ENCODE results near the gene RHBDD1.

DNA sequence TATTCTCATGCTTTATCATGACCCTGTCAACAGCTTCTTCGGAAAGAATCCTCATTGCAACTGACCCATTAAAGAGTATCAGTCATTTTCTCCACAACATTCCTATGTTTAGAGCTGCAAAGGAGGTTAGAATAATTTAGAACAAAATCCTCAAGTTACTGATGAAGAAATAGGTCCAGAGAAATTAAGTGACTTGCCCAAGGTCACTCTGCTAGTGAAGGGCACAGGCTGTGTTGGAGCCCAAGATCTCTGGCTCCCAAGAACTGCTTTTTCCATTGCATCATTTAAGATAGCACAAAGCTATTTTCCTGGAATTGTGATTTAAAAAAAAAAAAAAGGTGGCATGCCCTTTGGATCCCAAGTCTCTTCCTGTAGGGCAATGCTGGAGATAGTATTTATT is 45.8 kb upstream of the RHBDD1 start:
- TF ChIP-seq, protein P1, sequence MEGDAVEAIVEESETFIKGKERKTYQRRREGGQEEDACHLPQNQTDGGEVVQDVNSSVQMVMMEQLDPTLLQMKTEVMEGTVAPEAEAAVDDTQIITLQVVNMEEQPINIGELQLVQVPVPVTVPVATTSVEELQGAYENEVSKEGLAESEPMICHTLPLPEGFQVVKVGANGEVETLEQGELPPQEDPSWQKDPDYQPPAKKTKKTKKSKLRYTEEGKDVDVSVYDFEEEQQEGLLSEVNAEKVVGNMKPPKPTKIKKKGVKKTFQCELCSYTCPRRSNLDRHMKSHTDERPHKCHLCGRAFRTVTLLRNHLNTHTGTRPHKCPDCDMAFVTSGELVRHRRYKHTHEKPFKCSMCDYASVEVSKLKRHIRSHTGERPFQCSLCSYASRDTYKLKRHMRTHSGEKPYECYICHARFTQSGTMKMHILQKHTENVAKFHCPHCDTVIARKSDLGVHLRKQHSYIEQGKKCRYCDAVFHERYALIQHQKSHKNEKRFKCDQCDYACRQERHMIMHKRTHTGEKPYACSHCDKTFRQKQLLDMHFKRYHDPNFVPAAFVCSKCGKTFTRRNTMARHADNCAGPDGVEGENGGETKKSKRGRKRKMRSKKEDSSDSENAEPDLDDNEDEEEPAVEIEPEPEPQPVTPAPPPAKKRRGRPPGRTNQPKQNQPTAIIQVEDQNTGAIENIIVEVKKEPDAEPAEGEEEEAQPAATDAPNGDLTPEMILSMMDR (IDR thresholded peaks at IDR 0.05; ENCODE audit: low read depth, low read length, missing input control), result no peak
- TF ChIP-seq SP1 (IDR thresholded peaks at IDR 0.05), result peak; percentile 65
- peak in 1 of 2 donors; percentile 57 for TF ChIP-seq RXRA (IDR thresholded peaks at IDR 0.05)
- peak; percentile 28 for TF ChIP-seq YY1 (IDR thresholded peaks at IDR 0.05)
- TF ChIP-seq, protein P2, sequence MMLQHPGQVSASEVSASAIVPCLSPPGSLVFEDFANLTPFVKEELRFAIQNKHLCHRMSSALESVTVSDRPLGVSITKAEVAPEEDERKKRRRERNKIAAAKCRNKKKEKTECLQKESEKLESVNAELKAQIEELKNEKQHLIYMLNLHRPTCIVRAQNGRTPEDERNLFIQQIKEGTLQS (IDR thresholded peaks at IDR 0.05), result no peak
- no peak for TF ChIP-seq MAX (IDR thresholded peaks at IDR 0.05)
- peak; percentile 20 for TF ChIP-seq REST (IDR thresholded peaks at IDR 0.05)
- peak; percentile 28 to 46 for TF ChIP-seq RAD21 (IDR thresholded peaks at IDR 0.05)

Data from liver (tissue), 3 donors.